Suprapubic skin (tissue), 4 donors: Measurements from ENCODE around the gene NFYC. TPM values are rescaled to one million over a fixed set of nuclear protein-coding genes. Genes with fewer than 3 reads are reported as not detected.

Experiments
- DNase-seq, 2 donors: peaks; one replicate each; pipeline ENCODE4 v3.0.0-alpha.2; 2019; ENCODE audit warnings: low spot score in 2 of 2
- H3K27ac ChIP-seq: fragments of 200-600 bp; sonication (generic); one replicate; pipeline ENCODE4 v1.5.1; 2019
- H3K27me3 ChIP-seq: fragments of 200-600 bp; sonication (generic); one replicate; pipeline ENCODE4 v1.5.1; 2019
- H3K36me3 ChIP-seq: fragments of 200-600 bp; sonication (generic); one replicate; pipeline ENCODE4 v1.5.1; 2019
- H3K4me1 ChIP-seq: fragments of 200-600 bp; sonication (generic); one replicate; pipeline ENCODE4 v1.5.1; 2019
- H3K4me3 ChIP-seq: fragments of 200-600 bp; sonication (generic); one replicate; pipeline ENCODE4 v1.5.1; 2019; ENCODE audit warnings: mild to moderate bottlenecking
- H3K9me3 ChIP-seq: fragments of 200-600 bp; sonication (generic); one replicate; pipeline ENCODE4 v1.5.1; 2019
- EP300 ChIP-seq: sonication (generic); formaldehyde crosslinking; IDR thresholded peaks from one replicate; pipeline ENCODE4 v1.6.1; 2017; ENCODE audit warnings: antibody characterized with exemption
- POLR2A ChIP-seq, 2 donors: fragments of 450-650 bp; IDR thresholded peaks; one replicate each; pipeline ENCODE4 v1.6.1; 2017; ENCODE audit warnings: antibody characterized with exemption in 2 of 2, mild to moderate bottlenecking in 2 of 2, moderate library complexity in 2 of 2
- POLR2AphosphoS5 ChIP-seq, 3 donors: sonication (generic); formaldehyde crosslinking; IDR thresholded peaks; one replicate each; pipeline ENCODE4 v1.6.1; 2017; ENCODE audit warnings: antibody characterized with exemption in 3 of 3
- WGBS: methylation state at CpG from one replicate; pipeline ENCODE4 v1.1.5; 2018; 5-methylcytosine and 5-hydroxymethylcytosine counted together
- total RNA-seq, 4 donors: library from RNA; depleted of rRNA; stranded (reverse); fragments of >200 nt; gene quantifications; one replicate each; pipeline ENCODE4 v1.1.0, GENCODE V29; 2016
- TF ChIP-seq, protein P1 (sequence below), 2 donors: fragments of 200-600 bp in 1 of 2; fragments of 450-650 bp in 1 of 2; sonication (generic) in 1 of 2; IDR thresholded peaks; one replicate each; pipeline ENCODE4 v1.5.1; 2016 to 2019; ENCODE audit warnings: antibody characterized with exemption in 2 of 2, mild to moderate bottlenecking in 1 of 2, moderate library complexity in 1 of 2

NFYC gene
- total RNA-seq, result 100 to 1,000 TPM in 1 of 4 donors, 10 to 100 TPM in 3; 62.9 to 111 (median 83.5) TPM

DNA sequence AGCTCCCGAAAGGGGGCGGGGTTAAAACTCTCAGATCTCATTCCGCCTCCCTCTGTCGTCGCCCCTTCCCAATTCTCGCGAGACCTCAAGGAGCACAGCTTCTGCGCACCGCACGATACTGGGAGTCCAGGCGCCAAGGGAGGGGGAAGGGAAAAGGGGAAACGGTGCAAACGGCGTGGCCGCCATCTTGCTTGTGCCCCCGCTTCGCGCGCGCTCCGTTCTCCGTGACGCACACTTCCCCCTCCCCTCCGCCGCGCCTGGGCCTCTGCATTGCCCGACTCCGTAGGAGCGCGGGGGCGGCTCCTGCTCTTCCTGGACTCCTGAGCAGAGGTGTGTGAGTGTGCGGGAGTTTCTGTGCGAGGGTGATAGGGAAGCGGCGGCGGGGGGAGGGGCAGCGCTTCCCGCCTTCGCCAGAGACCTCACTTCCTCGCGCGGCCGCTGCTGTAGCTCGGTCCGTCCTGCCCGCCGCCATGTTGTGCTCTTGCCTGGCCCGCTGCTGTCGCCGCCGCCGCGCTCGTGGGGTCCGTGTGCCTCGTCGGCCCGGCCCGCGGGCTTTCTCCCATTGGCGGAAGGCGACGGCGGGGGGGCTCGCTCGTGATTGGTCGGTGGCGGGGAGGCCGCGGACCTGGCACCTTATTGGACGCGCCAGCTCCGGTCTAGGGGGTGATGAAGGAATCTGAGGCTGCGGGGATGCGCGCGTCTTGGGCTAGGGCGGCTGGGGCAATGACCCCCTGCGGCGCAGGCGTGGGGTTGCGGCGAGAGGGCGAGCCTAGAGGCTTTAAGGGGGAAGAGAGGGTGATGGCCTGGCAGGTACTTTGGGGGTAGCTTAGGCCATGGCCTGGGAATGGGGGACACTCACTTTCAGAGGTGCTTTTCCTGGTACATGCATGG is at the start of gene NFYC:
Gene NFYC (plus strand): TSS at position 167 of the 891 bp plus-strand sequence. CDS start 47,140 bp downstream, outside the sequence.
- peak; percentile 99 for DNase-seq
- H3K27me3 ChIP-seq, result no peaks in the 10 kb centered on the region
- peaks cover 5% of the 10 kb centered on the region for H3K36me3 ChIP-seq
- TF ChIP-seq POLR2A (IDR thresholded peaks at IDR 0.05) (peak; percentile 85 to 94), EP300 (no peak), POLR2AphosphoS5 (IDR thresholded peaks at IDR 0.05) (peak; percentile 89 to 96 (median 90))
- TF ChIP-seq, protein P1, sequence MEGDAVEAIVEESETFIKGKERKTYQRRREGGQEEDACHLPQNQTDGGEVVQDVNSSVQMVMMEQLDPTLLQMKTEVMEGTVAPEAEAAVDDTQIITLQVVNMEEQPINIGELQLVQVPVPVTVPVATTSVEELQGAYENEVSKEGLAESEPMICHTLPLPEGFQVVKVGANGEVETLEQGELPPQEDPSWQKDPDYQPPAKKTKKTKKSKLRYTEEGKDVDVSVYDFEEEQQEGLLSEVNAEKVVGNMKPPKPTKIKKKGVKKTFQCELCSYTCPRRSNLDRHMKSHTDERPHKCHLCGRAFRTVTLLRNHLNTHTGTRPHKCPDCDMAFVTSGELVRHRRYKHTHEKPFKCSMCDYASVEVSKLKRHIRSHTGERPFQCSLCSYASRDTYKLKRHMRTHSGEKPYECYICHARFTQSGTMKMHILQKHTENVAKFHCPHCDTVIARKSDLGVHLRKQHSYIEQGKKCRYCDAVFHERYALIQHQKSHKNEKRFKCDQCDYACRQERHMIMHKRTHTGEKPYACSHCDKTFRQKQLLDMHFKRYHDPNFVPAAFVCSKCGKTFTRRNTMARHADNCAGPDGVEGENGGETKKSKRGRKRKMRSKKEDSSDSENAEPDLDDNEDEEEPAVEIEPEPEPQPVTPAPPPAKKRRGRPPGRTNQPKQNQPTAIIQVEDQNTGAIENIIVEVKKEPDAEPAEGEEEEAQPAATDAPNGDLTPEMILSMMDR (IDR thresholded peaks at IDR 0.05), result peak in 1 of 2 donors; percentile 11
- WGBS, result 1% methylated on average over 15 of the region's 84 CpGs
- H3K4me1 ChIP-seq, result peaks cover 44% of the 10 kb centered on the region
- H3K4me3 ChIP-seq, result peak within 1 kb of the TSS; percentile 86
- peak within 1 kb of the TSS; percentile 100 for H3K27ac ChIP-seq
- no peaks in the 10 kb centered on the region for H3K9me3 ChIP-seq

GRCh38 chr1:40645118-40645680 is 46.3 kb upstream of the NFYC start:
- WGBS, result 69% methylated on average over 5 of the region's 5 CpGs
- Histone ChIP-seq H3K36me3 (no peaks in the 10 kb centered on the region), H3K9me3 (no peaks in the 10 kb centered on the region), H3K4me1 (peaks cover 12% of the 10 kb centered on the region), H3K27me3 (peaks cover 8% of the 10 kb centered on the region), H3K4me3 (no peak overlapping the region), H3K27ac (no peak overlapping the region)
- no peak for DNase-seq
- TF ChIP-seq POLR2AphosphoS5 (IDR thresholded peaks at IDR 0.05) (no peak), EP300 (no peak)

DNA sequence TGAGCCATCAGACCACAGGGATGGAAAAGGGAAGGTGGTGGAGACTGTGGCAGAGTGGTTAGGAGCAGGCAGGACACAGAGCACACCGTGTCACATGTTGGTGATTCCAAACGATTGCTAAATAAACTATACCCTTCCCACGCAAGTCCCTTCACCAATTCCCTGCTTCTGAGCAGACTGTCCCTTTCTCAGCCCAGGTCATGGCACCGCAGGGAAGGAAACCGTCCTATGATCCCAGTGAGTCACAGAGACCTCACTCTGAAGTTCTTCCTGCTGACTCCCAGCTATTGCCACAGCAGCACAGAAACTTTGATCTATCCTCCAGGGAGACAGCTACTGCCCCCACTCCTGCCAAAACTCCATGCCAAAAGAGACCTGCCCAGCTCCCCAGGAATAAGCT is 45.2 kb upstream of the NFYC start:
- no peaks in the 10 kb centered on the region for H3K36me3 ChIP-seq
- DNase-seq, result no peak
- no peak overlapping the region for H3K27ac ChIP-seq
- no peak for TF ChIP-seq POLR2A (IDR thresholded peaks at IDR 0.05)
- TF ChIP-seq, protein P1 (IDR thresholded peaks at IDR 0.05), result no peak
- TF ChIP-seq EP300, result no peak
- no peak for TF ChIP-seq POLR2AphosphoS5 (IDR thresholded peaks at IDR 0.05)
- peaks cover 18% of the 10 kb centered on the region for H3K4me1 ChIP-seq
- H3K4me3 ChIP-seq, result no peak overlapping the region
- no peaks in the 10 kb centered on the region for H3K9me3 ChIP-seq
- peaks cover 8% of the 10 kb centered on the region for H3K27me3 ChIP-seq
- WGBS, result 89% methylated on average over 5 of the region's 5 CpGs

- H3K27ac ChIP-seq, result no peak overlapping the region
- 84% methylated on average over 3 of the region's 3 CpGs for WGBS
- peaks cover 8% of the 10 kb centered on the region for H3K27me3 ChIP-seq
- H3K9me3 ChIP-seq, result no peaks in the 10 kb centered on the region
- H3K4me3 ChIP-seq, result no peak overlapping the region
- no peak for TF ChIP-seq POLR2A (IDR thresholded peaks at IDR 0.05)
- TF ChIP-seq POLR2AphosphoS5 (IDR thresholded peaks at IDR 0.05), result no peak
- TF ChIP-seq, protein P1 (IDR thresholded peaks at IDR 0.05), result no peak
- TF ChIP-seq EP300, result no peak
- peaks cover 37% of the 10 kb centered on the region for H3K4me1 ChIP-seq
- H3K36me3 ChIP-seq, result no peaks in the 10 kb centered on the region
- DNase-seq, result no peak
These were observed 43.3 kb upstream of the NFYC start for GRCh38 chr1:40648200-40648599.

DNA sequence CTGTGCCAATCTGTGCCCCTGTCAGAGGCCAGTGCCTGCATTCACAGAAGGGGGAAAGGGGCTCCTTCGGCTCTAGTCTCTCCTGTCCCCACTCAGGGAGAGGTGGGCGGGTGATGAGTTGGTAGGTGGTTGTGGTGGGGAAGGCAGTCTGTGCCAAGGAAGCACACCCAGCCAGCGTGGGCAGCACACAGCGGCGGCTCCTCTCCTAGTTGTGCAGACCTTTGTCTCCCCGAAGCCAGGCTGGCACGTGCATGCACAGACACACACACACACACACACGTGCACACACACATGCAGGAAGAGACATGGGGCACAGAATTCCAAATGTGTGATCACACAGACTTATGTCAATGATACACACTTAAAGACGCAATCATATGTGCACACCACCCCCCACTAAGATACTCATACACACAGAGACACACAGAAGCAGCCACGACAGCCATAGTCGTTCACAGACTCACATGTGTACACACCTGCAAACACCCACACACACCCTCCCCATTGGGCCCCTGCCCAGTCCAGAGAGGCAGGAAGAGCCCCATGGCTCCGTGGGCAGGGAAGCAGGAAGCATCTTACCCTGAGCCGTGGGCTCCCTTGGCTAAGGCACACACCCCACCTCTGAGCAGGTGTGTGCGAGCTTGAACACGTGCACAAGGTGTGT is 42.4 kb upstream of the NFYC start:
- Histone ChIP-seq H3K9me3 (no peaks in the 10 kb centered on the region), H3K36me3 (no peaks in the 10 kb centered on the region), H3K4me3 (no peak overlapping the region), H3K27me3 (peaks cover 11% of the 10 kb centered on the region), H3K4me1 (peaks cover 44% of the 10 kb centered on the region), H3K27ac (peak overlapping the region; percentile 5)
- 47% methylated on average over 15 of the region's 15 CpGs for WGBS
- TF ChIP-seq, protein P1 (IDR thresholded peaks at IDR 0.05), result no peak
- TF ChIP-seq POLR2AphosphoS5 (IDR thresholded peaks at IDR 0.05), result no peak
- no peak for TF ChIP-seq POLR2A (IDR thresholded peaks at IDR 0.05)
- TF ChIP-seq EP300, result no peak
- no peak for DNase-seq
